SK-N-SH (cell line): Measurements from ENCODE around the gene PELI3. TPM values are rescaled to one million over a fixed set of nuclear protein-coding genes. Genes with fewer than 3 reads are reported as not detected.

Experiments
- CTCF ChIA-PET: fragments of 300-600, 350-600 bp; formaldehyde crosslinking; extraction: SDS; loops from one replicate; lab custom pipeline; 2021; lab: Yijun Ruan, JAX
- POLR2A ChIA-PET: fragments of 350-600 bp; sonication (Branson Sonifier 250); formaldehyde crosslinking; extraction: SDS; loops from one replicate; lab custom pipeline; 2020; ENCODE audit warnings: antibody characterized with exemption, inconsistent platforms; lab: Yijun Ruan, JAX
- DNase-seq: peaks from one replicate; pipeline ENCODE4 v3.0.0; 2012
- H2AFZ ChIP-seq: fragments of 200-600 bp; sonication (generic); 2 replicates; pipeline ENCODE4 v1.8.1; 2016; ENCODE audit warnings: antibody characterized with exemption, mild to moderate bottlenecking, low read depth
- H3F3A ChIP-seq: fragments of 200-600 bp; sonication (generic); replicated peaks from 2 replicates; pipeline ENCODE3; 2016; ENCODE audit warnings: antibody characterized with exemption, mild to moderate bottlenecking; ENCODE audit not compliant: insufficient read depth
- H3K27ac ChIP-seq, 2 experiments: fragments of 200-500 bp in 1 of 2; fragments of 200-600 bp in 1 of 2; sonication (Bioruptor generic) in 1 of 2; sonication (generic), shearing (Covaris generic) in 1 of 2; 2 replicates each; pipeline versions ENCODE4 v1.5.1 to v1.6.1; 2014 to 2016; ENCODE audit warnings: low read depth in 2 of 2, inconsistent platforms in 1 of 2, low read length in 1 of 2, mild to moderate bottlenecking in 1 of 2, mixed read lengths in 1 of 2
- H3K27me3 ChIP-seq: fragments of 200-600 bp; sonication (generic), shearing (Covaris generic); 2 replicates; pipeline ENCODE4 v1.6.1; 2016; ENCODE audit warnings: mixed run types; ENCODE audit not compliant: insufficient read depth
- H3K36me3 ChIP-seq, 2 experiments: fragments of 200-500 bp in 1 of 2; fragments of 200-600 bp in 1 of 2; sonication (Bioruptor generic) in 1 of 2; sonication (generic) in 1 of 2; replicated peaks in 1 of 2; 2 replicates each; pipeline versions ENCODE3 to v1.5.1; 2014 to 2016; ENCODE audit warnings: low read length in 1 of 2, mild to moderate bottlenecking in 1 of 2; ENCODE audit not compliant: insufficient read depth in 2 of 2, control insufficient read depth in 1 of 2
- H3K4me1 ChIP-seq, 2 experiments: fragments of 200-500 bp in 1 of 2; fragments of 200-600 bp in 1 of 2; sonication (Bioruptor generic) in 1 of 2; sonication (generic), shearing (Covaris generic) in 1 of 2; 2 replicates each; pipeline versions ENCODE4 v1.5.1 to v1.6.1; 2014 to 2016; ENCODE audit warnings: low read depth in 1 of 2, low read length in 1 of 2, mixed run types in 1 of 2; ENCODE audit not compliant: insufficient read depth in 2 of 2, control insufficient read depth in 1 of 2
- H3K4me2 ChIP-seq: fragments of 200-600 bp; sonication (generic), shearing (Covaris generic); 2 replicates; pipeline ENCODE4 v1.6.1; 2017; ENCODE audit warnings: mixed run types
- H3K4me3 ChIP-seq, 2 experiments: fragments of 200-500 bp in 1 of 2; fragments of 200-600 bp in 1 of 2; sonication (Bioruptor generic) in 1 of 2; sonication (generic), shearing (Covaris generic) in 1 of 2; 2 replicates each; pipeline versions ENCODE4 v1.5.1 to v1.8.1; 2014 to 2016; ENCODE audit warnings: low read depth in 2 of 2, inconsistent platforms in 1 of 2, low read length in 1 of 2, mild to moderate bottlenecking in 1 of 2, mixed read lengths in 1 of 2, moderate library complexity in 1 of 2
- H3K79me2 ChIP-seq: fragments of 200-600 bp; sonication (generic); 2 replicates; pipeline ENCODE4 v1.8.1; 2017; ENCODE audit warnings: mild to moderate bottlenecking; ENCODE audit not compliant: insufficient read depth
- H3K9ac ChIP-seq: fragments of 200-600 bp; sonication (generic); 2 replicates; pipeline ENCODE4 v1.6.1; 2017; ENCODE audit warnings: mixed run types
- H3K9me2 ChIP-seq: fragments of 200-600 bp; sonication (generic); 2 replicates; pipeline ENCODE4 v1.6.1; 2017; ENCODE audit warnings: mixed run types
- H3K9me3 ChIP-seq: fragments of 200-600 bp; sonication (generic); 2 replicates; pipeline ENCODE4 v1.6.1; 2017; ENCODE audit warnings: mixed run types, mild to moderate bottlenecking, moderate library complexity
- H4K20me1 ChIP-seq: fragments of 200-600 bp; sonication (generic); 2 replicates; pipeline ENCODE4 v1.6.1; 2017; ENCODE audit warnings: mild to moderate bottlenecking, mixed run types; ENCODE audit not compliant: insufficient read depth
- CHD2 ChIP-seq: fragments of 150-350 bp; IDR thresholded peaks from 2 replicates; pipeline ENCODE4 v1.6.1; 2018; ENCODE audit warnings: low read length; ENCODE audit not compliant: partially characterized antibody
- EP300 ChIP-seq, 2 experiments: IDR thresholded peaks; 2 replicates each; pipeline versions ENCODE4 v1.4.0 to v1.6.1; 2012; ENCODE audit warnings: borderline replicate concordance in 1 of 2, low read depth in 1 of 2, low read length in 1 of 2
- FOSL2 ChIP-seq: IDR thresholded peaks from 2 replicates; pipeline ENCODE4 v1.4.0; 2012; ENCODE audit warnings: low read depth, mild to moderate bottlenecking, moderate library complexity, borderline replicate concordance
- FOXM1 ChIP-seq: IDR thresholded peaks from 2 replicates; pipeline ENCODE4 v1.4.0; 2012; ENCODE audit warnings: low read depth, mild to moderate bottlenecking
- IRF3 ChIP-seq: fragments of 150-350 bp; IDR thresholded peaks from 2 replicates; pipeline ENCODE4 v1.6.1; 2016; ENCODE audit warnings: mild to moderate bottlenecking, low read depth, low read length
- JUND ChIP-seq: IDR thresholded peaks from 2 replicates; pipeline ENCODE4 v1.4.0; 2012
- MAX ChIP-seq: IDR thresholded peaks from 2 replicates; pipeline ENCODE4 v1.4.0; 2012; ENCODE audit warnings: low read depth
- MXI1 ChIP-seq: IDR thresholded peaks from 2 replicates; pipeline ENCODE4 v1.6.1; 2012; ENCODE audit warnings: mild to moderate bottlenecking, low read depth, low read length, improper control_type of control experiment
- NRF1 ChIP-seq: IDR thresholded peaks from 2 replicates; pipeline ENCODE4 v1.6.1; 2012; ENCODE audit warnings: low read depth, mild to moderate bottlenecking, low read length
- PBX3 ChIP-seq: IDR thresholded peaks from 2 replicates; pipeline ENCODE4; 2012
- POLR2AphosphoS5 ChIP-seq: IDR thresholded peaks from 2 replicates; pipeline ENCODE4 v1.6.1; 2012; ENCODE audit warnings: low read depth, low read length
- RAD21 ChIP-seq: IDR thresholded peaks from 2 replicates; pipeline ENCODE4 v1.6.1; 2012; ENCODE audit warnings: mild to moderate bottlenecking, low read length
- RCOR1 ChIP-seq: fragments of 150-350 bp; IDR thresholded peaks from 2 replicates; pipeline ENCODE4 v1.6.1; 2017; ENCODE audit warnings: antibody characterized with exemption, low read length
- REST ChIP-seq: IDR thresholded peaks from 2 replicates; pipeline ENCODE4 v1.6.1; 2012; ENCODE audit warnings: mild to moderate bottlenecking, low read depth, low read length, moderate library complexity
- RFX5 ChIP-seq: IDR thresholded peaks from 2 replicates; pipeline ENCODE4 v1.6.1; 2012; ENCODE audit warnings: mild to moderate bottlenecking, improper control_type of control experiment, low read length
- RXRA ChIP-seq: IDR thresholded peaks from 2 replicates; pipeline ENCODE4 v1.4.0; 2012; ENCODE audit warnings: low read depth, mild to moderate bottlenecking, borderline replicate concordance
- SIN3A ChIP-seq: IDR thresholded peaks from 2 replicates; pipeline ENCODE4 v1.6.1; 2012; ENCODE audit warnings: low read depth, mild to moderate bottlenecking, low read length, moderate library complexity, borderline replicate concordance
- TCF12 ChIP-seq: IDR thresholded peaks from 2 replicates; pipeline ENCODE4 v1.4.0; 2012
- YY1 ChIP-seq: IDR thresholded peaks from 2 replicates; pipeline ENCODE4 v1.4.0; 2012; ENCODE audit warnings: low read depth, mild to moderate bottlenecking
- ZBTB33 ChIP-seq: IDR thresholded peaks from 2 replicates; pipeline ENCODE4 v1.4.0; 2012; ENCODE audit warnings: low read depth, borderline replicate concordance
- WGBS: methylation state at CpG from one replicate; pipeline ENCODE4 v1.1.6; 2017; ENCODE audit warnings: low lambda C conversion rate; 5-methylcytosine and 5-hydroxymethylcytosine counted together
- polyA plus RNA-seq, 3 experiments: library from polyadenylated mRNA; depleted of rRNA; stranded (reverse); fragments of >200 nt; gene quantifications; 2 replicates each; pipeline ENCODE4 v1.2.3, GENCODE V29; 2012

The PELI3 gene
- polyA plus RNA-seq, 1 of the 3 experiments (the other 2 are of a cell fraction), result 7.0 TPM

GRCh38 chr11:66472054-66472453, 5.3 kb downstream of the PELI3 start:
- Histone ChIP-seq H3K9me2 (no peaks in the 10 kb centered on the region), H3K27ac (no peak overlapping the region), H3K79me2 (peaks cover 8% of the 10 kb centered on the region; the same call in 1 of the 2 replicates), H3K9ac (no peak overlapping the region), H3K4me1 (peaks cover 5 to 10% of the 10 kb centered on the region in 2 experiments; a peak in 3 of 4 replicates), H2AFZ (no peak overlapping the region), H3K27me3 (no peaks in the 10 kb centered on the region), H3F3A (no peaks in the 10 kb centered on the region), H3K9me3 (no peaks in the 10 kb centered on the region), H3K4me3 (no peak overlapping the region), H3K36me3 (peaks cover 6 to 22% of the 10 kb centered on the region in 2 experiments), H3K4me2 (no peak overlapping the region), H4K20me1 (no peaks in the 10 kb centered on the region)
- DNase-seq, result no peak
- CTCF ChIA-PET, result interaction anchor here (2.5 kb wide), 1 partner anchor 85 kb away, joined by 7 read pairs; no protein-coding TSS in a partner anchor
- POLR2A ChIA-PET, result no interaction called here
- TF ChIP-seq RFX5 (no peak), RCOR1 (no peak), IRF3 (no peak), FOXM1 (no peak), YY1 (no peak), PBX3 (no peak), NRF1 (no peak)
- 95% methylated on average over 9 of the region's 9 CpGs for WGBS

- Histone ChIP-seq H3K36me3 (peaks cover 6 to 23% of the 10 kb centered on the region in 2 experiments), H3K9ac (no peak overlapping the region), H3K79me2 (no peaks in the 10 kb centered on the region), H3K4me1 (peaks cover 0 to under 1% of the 10 kb centered on the region in 2 experiments; a peak in 1 of 4 replicates), H3K9me2 (no peaks in the 10 kb centered on the region), H3K4me3 (no peak overlapping the region), H4K20me1 (no peaks in the 10 kb centered on the region), H3K9me3 (no peaks in the 10 kb centered on the region), H2AFZ (no peak overlapping the region), H3F3A (no peaks in the 10 kb centered on the region), H3K27me3 (no peaks in the 10 kb centered on the region), H3K27ac (no peak overlapping the region), H3K4me2 (no peak overlapping the region)
- WGBS, result 93% methylated on average over 11 of the region's 11 CpGs
- no peak for DNase-seq
- POLR2A ChIA-PET, result no interaction called here
- CTCF ChIA-PET, result interaction anchor here (2.5 kb wide), 1 partner anchor 87 kb away, joined by 7 read pairs; no protein-coding TSS in a partner anchor
- no peak for TF ChIP-seq JUND
- no peak for TF ChIP-seq FOSL2
- no peak for TF ChIP-seq RAD21
- TF ChIP-seq TCF12, result no peak
- TF ChIP-seq POLR2AphosphoS5, result no peak
- no peak for TF ChIP-seq RXRA
- no peak for TF ChIP-seq REST
- TF ChIP-seq IRF3, result no peak
- TF ChIP-seq ZBTB33, result no peak
- TF ChIP-seq EP300 (IDR thresholded peaks at IDR 0.05; ENCODE audit: borderline replicate concordance in 1 of 2, low read depth in 1 of 2, low read length in 1 of 2), result no peak
- no peak for TF ChIP-seq MXI1
- no peak for TF ChIP-seq SIN3A
- TF ChIP-seq CHD2, result no peak
- TF ChIP-seq MAX, result no peak
Observed at GRCh38 chr11:66473167-66473566, 6.5 kb downstream of the PELI3 start.
